ACC112 (cell line): ENCODE data around the gene SPIRE1.
"Not testable (repeated sequence)": the region's sequence is repeated elsewhere in the genome, so short reads cannot be mapped to it uniquely, and the experiment has no call there.

Source experiments
- H2AFZ ChIP-seq: fragments of 200-600 bp; sonication (generic); one replicate; pipeline ENCODE4 v1.6.0; 2017; ENCODE audit warnings: antibody characterized with exemption, low read length; ENCODE audit not compliant: unreplicated experiment
- H3K27ac ChIP-seq: fragments of 200-600 bp; sonication (generic); 2 replicates; pipeline ENCODE4 v1.5.1; 2014; ENCODE audit warnings: low read depth, mild to moderate bottlenecking, antibody characterized with exemption, low read length, moderate library complexity
- H3K27me3 ChIP-seq: fragments of 200-600 bp; sonication (generic); 2 replicates; pipeline ENCODE4 v1.6.1; 2014; ENCODE audit warnings: mild to moderate bottlenecking, antibody characterized with exemption, low read length, moderate library complexity, mixed read lengths; ENCODE audit not compliant: insufficient read depth
- H3K36me3 ChIP-seq: fragments of 200-600 bp; sonication (generic); 2 replicates; pipeline ENCODE4 v1.6.1; 2016; ENCODE audit warnings: mild to moderate bottlenecking, antibody characterized with exemption, low read length, moderate library complexity, mixed read lengths; ENCODE audit not compliant: insufficient read depth
- H3K4me1 ChIP-seq: fragments of 200-600 bp; sonication (generic); one replicate; pipeline ENCODE4 v1.6.1; 2016; ENCODE audit warnings: low read length, mixed read lengths; ENCODE audit not compliant: insufficient read depth, unreplicated experiment, control insufficient read depth
- H3K4me3 ChIP-seq: fragments of 200-600 bp; sonication (generic); 2 replicates; pipeline ENCODE4 v1.5.1; 2014; ENCODE audit warnings: mild to moderate bottlenecking, low read depth, low read length
- H3K79me2 ChIP-seq: fragments of 200-600 bp; sonication (generic); one replicate; pipeline ENCODE4 v1.6.0; 2016; ENCODE audit warnings: low read length; ENCODE audit not compliant: control insufficient read depth, unreplicated experiment, insufficient read depth

The SPIRE1 gene

DNA sequence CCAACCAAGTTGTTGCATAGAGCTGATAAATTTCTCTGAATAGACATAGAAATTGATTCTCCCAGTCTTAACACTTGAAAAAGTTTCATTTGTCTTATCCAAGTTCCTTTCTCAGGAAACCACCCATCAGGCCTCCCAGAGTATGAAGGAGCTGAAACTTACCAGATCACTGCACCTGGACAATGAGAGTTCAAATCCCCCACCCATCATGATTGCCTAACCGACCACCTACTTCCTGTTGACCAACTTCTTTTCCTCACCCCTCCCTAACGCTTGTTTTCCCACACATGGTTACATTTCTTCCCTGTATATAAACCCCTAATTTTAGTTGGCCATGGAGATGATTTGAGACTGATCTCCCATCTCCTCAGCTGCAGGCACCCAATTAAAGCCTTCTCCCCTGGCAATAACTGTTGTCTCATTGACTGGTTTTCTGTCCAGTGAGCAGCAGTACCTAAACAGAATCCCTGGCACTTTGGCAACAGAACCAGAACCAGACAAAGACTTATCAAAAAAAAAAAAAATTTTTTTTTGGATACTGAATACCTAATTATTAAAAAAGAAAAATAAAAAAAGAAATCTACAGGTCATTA, 103.0 kb downstream of the SPIRE1 start:
- Histone ChIP-seq H3K27ac (no peak overlapping the region), H3K36me3 (no peaks in the 10 kb centered on the region), H3K27me3 (no peaks in the 10 kb centered on the region), H3K4me3 (no peak overlapping the region), H2AFZ (no peak overlapping the region), H3K4me1 (peaks cover 10% of the 10 kb centered on the region), H3K79me2 (peaks cover 43% of the 10 kb centered on the region)

DNA sequence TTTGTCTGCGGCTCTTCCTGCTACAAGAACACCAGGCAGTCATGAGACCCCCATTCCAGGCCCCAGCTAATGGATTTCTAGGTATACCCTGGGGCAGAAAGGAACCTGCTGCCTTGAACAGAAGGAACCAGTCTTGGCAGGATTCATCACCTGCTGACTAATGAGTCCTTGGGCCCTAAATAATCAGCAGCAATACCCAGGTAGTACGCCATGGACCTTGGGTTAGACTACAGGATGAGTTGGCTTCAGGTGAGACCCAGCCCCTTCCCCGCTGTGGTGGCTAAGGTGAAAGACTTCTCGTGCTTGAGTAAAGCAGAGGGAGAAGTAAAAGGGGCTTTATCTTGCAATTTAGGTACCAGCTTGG, 105.0 kb downstream of the SPIRE1 start:
- Histone ChIP-seq H3K36me3 (no peaks in the 10 kb centered on the region), H3K4me3 (no peak overlapping the region), H3K27ac (no peak overlapping the region), H2AFZ (no peak overlapping the region), H3K27me3 (no peaks in the 10 kb centered on the region), H3K79me2 (peaks cover 53% of the 10 kb centered on the region), H3K4me1 (peaks cover 10% of the 10 kb centered on the region)

DNA sequence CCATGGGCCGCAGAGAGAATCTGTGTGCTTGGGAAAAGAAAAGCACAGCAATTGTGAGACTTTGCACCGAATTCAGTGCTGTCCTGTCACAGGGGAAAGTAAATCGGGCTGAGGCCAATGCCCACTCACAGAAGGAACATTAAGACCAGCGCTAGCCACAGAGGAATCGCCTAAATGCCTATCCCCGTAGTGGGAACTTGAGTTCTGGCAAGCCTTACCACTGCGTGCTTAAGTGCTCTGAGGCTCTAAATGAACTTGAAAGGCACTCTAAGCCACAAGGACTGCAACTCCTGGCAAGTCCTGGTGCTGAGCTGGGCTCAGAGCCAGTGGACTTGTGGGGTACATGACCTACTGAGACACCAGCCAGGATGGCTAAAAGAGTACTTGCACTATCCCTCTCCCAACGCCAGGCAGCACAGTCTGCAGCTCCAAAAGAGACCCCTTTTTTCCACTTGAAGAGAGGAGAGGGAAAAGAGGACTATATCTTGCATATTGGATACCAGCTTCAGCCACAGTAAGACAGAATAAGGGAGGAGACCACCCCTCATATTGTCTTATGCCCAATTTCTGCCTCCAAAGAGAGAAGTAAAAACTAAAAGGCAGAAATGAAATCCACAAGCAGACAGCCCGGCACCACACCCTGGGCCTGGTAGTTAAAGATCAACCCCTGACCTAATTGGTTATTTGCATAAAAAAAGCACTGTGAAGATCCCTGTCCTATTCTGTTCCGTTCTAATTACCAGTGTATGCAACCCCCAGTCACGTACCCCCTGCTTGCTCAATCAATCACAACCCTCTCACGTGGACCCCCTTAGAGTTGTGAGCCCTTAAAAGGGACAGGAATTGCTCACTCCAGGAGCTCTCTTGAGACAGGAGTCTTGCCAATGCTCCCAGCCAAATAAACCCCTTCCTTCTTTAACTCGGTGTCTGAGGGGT, 105.7 kb downstream of the SPIRE1 start:
- Histone ChIP-seq H3K4me3 (peak overlapping the region; percentile 33; the same call in 1 of the 2 replicates), H3K79me2 (peaks cover 54% of the 10 kb centered on the region), H3K27ac (peak overlapping the region; percentile 47), H2AFZ (peak overlapping the region; percentile 4)
- not testable (repeated sequence) for H3K27me3 ChIP-seq, H3K36me3 ChIP-seq, H3K4me1 ChIP-seq

DNA sequence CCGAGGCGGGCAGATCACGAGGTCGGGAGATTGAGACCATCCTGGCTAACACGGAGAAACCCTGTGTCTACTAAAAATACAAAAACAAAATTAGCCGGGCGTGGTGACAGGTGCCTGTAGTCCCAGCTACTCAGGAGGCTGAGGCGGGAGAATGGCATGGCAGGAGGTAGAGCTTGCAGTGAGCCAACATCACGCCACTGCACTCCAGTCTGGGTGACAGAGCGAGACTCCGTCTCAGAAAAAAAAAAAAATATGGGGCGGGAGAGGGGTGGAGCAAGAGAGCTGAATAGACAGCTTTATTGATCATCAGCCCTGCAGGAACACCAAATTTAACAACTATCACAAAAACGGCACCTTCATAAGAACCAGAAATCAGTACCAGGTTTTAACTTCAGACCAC, 106.4 kb downstream of the SPIRE1 start:
- Histone ChIP-seq H3K27ac (peak overlapping the region; percentile 47), H3K4me3 (peak overlapping the region; percentile 33; the same call in 1 of the 2 replicates), H2AFZ (peak overlapping the region; percentile 4), H3K79me2 (peaks cover 56% of the 10 kb centered on the region)
- H3K4me1 ChIP-seq, H3K36me3 ChIP-seq, H3K27me3 ChIP-seq: not testable (repeated sequence)

DNA sequence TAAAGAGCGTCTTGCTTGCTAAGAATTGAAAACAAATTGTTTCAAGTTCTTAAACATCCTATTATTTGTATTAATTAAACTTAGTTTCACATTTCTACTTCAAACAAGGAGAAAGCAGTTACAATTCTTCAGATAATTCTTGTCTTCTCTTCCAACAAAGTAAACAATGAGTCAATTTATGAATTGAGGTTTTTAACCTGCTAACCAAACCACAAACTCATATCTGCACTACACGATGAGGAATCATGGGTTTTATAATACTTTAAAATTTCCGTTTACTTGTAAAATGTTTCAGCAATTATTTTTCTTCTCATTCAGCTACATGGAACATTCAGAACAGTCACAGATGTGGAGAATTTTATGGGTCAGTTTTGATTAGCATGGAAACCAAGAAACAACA, 114.2 kb downstream of the SPIRE1 start:
- H3K27ac ChIP-seq: no peak overlapping the region

DNA sequence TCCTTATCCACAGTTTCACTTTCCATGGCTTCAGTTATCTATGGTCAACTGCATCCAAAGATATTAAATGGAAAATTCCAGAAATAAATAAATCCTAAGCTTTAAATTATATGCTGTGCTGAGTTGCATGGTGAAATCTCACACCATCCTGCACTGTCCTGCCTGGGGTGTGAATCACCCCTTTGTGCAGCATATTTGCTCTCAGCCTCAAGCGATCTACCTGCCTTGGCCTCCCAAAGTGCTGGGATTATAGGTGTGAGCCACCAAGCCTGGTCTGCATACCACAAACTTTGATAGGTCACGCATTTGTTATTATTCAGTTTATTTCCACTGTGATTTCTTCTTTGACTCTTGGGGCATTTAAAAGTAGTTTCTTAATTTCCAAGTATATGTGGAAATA, 117.2 kb downstream of the SPIRE1 start:
- peaks cover 19% of the 10 kb centered on the region for H3K79me2 ChIP-seq
- no peak overlapping the region for H2AFZ ChIP-seq
- no peaks in the 10 kb centered on the region for H3K27me3 ChIP-seq
- H3K4me3 ChIP-seq: no peak overlapping the region
- H3K27ac ChIP-seq: no peak overlapping the region
- peaks cover 11% of the 10 kb centered on the region for H3K36me3 ChIP-seq
- no peaks in the 10 kb centered on the region for H3K4me1 ChIP-seq

More for the DNA sequence above, 114.2 kb downstream of the SPIRE1 start:
- Histone ChIP-seq H3K4me3 (no peak overlapping the region), H3K4me1 (no peaks in the 10 kb centered on the region), H2AFZ (no peak overlapping the region), H3K36me3 (peaks cover 17% of the 10 kb centered on the region), H3K79me2 (peaks cover 17% of the 10 kb centered on the region), H3K27me3 (no peaks in the 10 kb centered on the region)

DNA sequence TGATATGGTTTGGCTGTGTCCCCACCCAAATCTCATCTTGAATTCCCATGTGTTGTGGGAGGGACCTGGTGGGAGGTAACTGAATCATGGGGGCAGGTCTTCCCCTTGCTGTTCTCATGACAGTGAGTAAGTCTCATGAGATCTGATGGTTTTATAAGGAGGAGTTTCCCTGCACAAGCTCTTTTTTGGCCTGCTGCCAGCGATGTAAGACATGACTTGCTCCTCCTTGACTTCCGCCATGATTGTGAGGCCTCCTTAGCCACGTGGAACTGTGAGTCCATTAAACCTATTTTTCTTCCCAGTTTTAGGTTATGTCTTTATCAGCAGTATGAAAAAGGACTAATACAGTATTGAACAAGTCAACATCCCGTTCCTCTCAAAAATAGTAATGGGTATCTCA, 118.7 kb downstream of the SPIRE1 start:
- not testable (repeated sequence) for H3K27ac ChIP-seq, H3K36me3 ChIP-seq, H3K4me1 ChIP-seq, H2AFZ ChIP-seq, H3K27me3 ChIP-seq, H3K4me3 ChIP-seq
- peaks cover 22% of the 10 kb centered on the region for H3K79me2 ChIP-seq

DNA sequence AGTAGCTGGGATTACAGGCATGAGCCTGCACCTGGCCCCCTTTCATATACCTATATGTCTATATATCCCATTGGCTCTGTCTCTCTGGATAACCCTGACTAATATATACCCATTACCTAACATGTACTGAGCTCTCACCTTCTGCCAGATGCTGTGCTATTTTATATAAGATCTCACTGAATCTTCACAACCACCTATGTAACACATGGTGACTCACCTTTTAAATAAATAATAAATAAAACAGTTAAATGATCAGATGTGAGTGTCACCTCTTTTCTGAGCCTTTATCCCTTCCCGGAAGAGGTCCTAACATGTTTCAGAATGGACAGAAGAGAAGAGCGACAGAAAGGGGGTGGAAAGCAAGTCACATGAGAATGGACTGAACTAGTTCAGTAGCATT, 123.1 kb downstream of the SPIRE1 start:
- Histone ChIP-seq H3K79me2 (peaks cover 20% of the 10 kb centered on the region), H3K27ac (no peak overlapping the region), H3K4me3 (no peak overlapping the region), H3K4me1 (no peaks in the 10 kb centered on the region), H3K36me3 (no peaks in the 10 kb centered on the region), H3K27me3 (no peaks in the 10 kb centered on the region), H2AFZ (no peak overlapping the region)

DNA sequence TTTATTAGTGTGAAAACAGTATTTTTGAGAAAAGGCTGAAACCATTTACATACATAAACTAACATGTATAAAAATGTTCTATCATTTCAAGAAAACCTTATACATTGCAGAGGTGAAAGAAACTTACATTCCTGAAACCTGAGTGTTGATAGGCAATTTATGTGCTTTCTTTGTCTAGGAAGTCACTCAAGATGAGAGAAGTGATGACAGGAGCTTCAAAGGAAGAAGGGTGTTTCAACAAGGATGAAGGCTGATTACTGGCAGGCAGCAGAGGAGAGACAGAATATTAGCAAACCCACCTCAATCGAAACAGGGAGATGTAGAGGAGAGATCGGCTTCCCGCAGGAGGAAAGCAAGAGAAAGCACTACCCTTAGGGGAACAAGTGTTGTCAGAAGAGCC, 125.2 kb downstream of the SPIRE1 start:
- Histone ChIP-seq H3K27me3 (no peaks in the 10 kb centered on the region), H3K27ac (no peak overlapping the region), H3K79me2 (peaks cover 8% of the 10 kb centered on the region), H3K4me1 (no peaks in the 10 kb centered on the region), H2AFZ (no peak overlapping the region), H3K4me3 (no peak overlapping the region), H3K36me3 (no peaks in the 10 kb centered on the region)

DNA sequence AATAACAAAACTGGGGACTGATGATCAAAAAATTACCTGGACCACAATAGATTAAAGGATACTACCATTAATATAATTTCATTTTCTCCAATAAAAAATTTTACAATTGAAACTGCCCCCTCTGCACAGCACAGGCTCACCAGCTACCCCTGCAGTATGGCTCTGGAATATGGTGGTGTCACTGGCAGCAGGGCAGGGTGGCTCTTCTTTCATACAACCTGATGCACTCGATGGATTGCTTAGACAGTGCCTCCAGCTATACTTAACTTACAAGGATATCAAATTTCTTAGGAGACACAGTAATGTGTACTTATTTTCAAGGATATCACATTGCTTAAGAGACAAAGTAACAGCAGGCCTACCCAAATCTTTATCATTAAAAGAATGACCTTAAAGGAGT, 126.2 kb downstream of the SPIRE1 start:
- H3K36me3 ChIP-seq: no peaks in the 10 kb centered on the region
- H3K4me1 ChIP-seq: no peaks in the 10 kb centered on the region
- no peaks in the 10 kb centered on the region for H3K27me3 ChIP-seq
- H3K4me3 ChIP-seq: no peak overlapping the region
- H2AFZ ChIP-seq: no peak overlapping the region
- H3K27ac ChIP-seq: no peak overlapping the region
- H3K79me2 ChIP-seq: peaks cover 5% of the 10 kb centered on the region

DNA sequence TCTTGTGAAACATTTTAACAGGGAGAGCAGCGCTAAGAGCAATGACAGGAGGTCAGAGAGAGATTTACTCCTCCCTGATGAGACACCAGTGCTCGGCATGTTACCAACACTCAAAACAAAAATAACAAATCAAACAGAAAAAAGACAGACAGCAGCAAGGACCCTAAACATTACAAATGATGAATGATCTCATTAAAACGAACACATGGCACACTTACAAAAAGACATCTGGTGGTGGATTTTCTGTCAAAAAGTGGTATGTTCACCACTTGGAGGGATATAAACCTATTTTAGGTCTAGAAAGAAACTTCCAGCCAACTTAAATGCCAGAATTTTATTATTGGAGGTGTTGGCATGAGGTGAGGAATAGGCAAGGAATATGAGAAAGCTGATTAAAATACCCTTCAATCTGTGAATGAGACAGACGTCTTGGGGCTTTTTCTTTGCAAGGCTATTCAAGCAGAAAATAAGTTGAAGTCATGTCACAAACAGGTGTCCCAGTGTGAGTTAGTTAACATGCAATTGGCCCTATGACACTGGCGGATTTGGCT, 137.4 kb downstream of the SPIRE1 start:
- H3K4me1 ChIP-seq: peaks cover 10% of the 10 kb centered on the region
- H3K36me3 ChIP-seq: no peaks in the 10 kb centered on the region
- no peaks in the 10 kb centered on the region for H3K27me3 ChIP-seq
- no peak overlapping the region for H3K4me3 ChIP-seq
- H3K27ac ChIP-seq: no peak overlapping the region
- no peak overlapping the region for H2AFZ ChIP-seq
- H3K79me2 ChIP-seq: no peaks in the 10 kb centered on the region
